ENCODE measurements around the gene TCL1A. TPM values are rescaled to one million over a fixed set of nuclear protein-coding genes. Genes with fewer than 3 reads are reported as not detected.

Gene TCL1A
- total RNA-seq, 1 experiment from 2014 or later = 0.30 TPM

GRCh38 chr14:95681153-95681552 is 32.8 kb downstream of the TCL1A start (continued):
- TF ChIP-seq REST (IDR thresholded peaks at IDR 0.05; ENCODE audit: low read depth) = no peak

GRCh38 chr14:95679998-95680735 is 33.8 kb downstream of the TCL1A start:
- peak; percentile 50 for ATAC-seq
- Histone ChIP-seq H3K27ac (ENCODE audit: low read depth, low read length) (no peak overlapping the region), H3K79me2 (ENCODE audit: insufficient read depth, low read length) (no peaks in the 10 kb centered on the region), H3K9me3 (ENCODE audit: control insufficient read depth in 1 of 2, insufficient read depth in 1 of 2, low read depth in 1 of 2, low read length in 2 of 2) (no peaks in the 10 kb centered on the region), H3K4me1 (ENCODE audit: control insufficient read depth in 1 of 2, insufficient read depth in 2 of 2, low read length in 2 of 2) (no peaks in the 10 kb centered on the region), H3K9me2 (ENCODE audit: insufficient read depth) (no peaks in the 10 kb centered on the region), H3K4me3 (replicated peaks in 1 of 2; ENCODE audit: low read depth in 1 of 2, low read length in 2 of 2) (no peak overlapping the region), H3K9ac (ENCODE audit: low read length) (no peak overlapping the region), H3K36me3 (ENCODE audit: control insufficient read depth in 1 of 2, insufficient read depth in 2 of 2, low read length in 2 of 2) (no peaks in the 10 kb centered on the region), H3K4me2 (ENCODE audit: low read length) (no peak overlapping the region), H3K27me3 (ENCODE audit: insufficient read depth, low read length) (peaks cover 28% of the 10 kb centered on the region), H2AFZ (ENCODE audit: low read depth, low read length, poor library complexity, severe bottlenecking) (no peak overlapping the region), H4K20me1 (ENCODE audit: insufficient read depth) (no peaks in the 10 kb centered on the region)
- CTCF ChIA-PET = interaction anchor here (0.7 to 1.3 kb wide), 5 partner anchors 8 to 119 kb away, joined by 3 to 4 read pairs (median 3); no protein-coding TSS in a partner anchor
- intact Hi-C loops (cut with micrococcal nuclease) = loop anchor here (5.0 kb wide), 2 partner anchors 92 to 238 kb away; no protein-coding TSS in a partner anchor
- peak; percentile 13 for DNase-seq (ENCODE audit: low read depth, low spot score)
- RAD21 ChIA-PET (ENCODE audit: low non-redundant PET in 1 of 2, low total read pairs in 2 of 2, uncharacterized antibody in 2 of 2, unreplicated experiment in 2 of 2) = no interaction called here
- TF ChIP-seq CTCF (IDR thresholded peaks at IDR 0.05 in 2 of 3, conservative IDR thresholded peaks at IDR 0.05 in 1 of 3; ENCODE audit: borderline replicate concordance in 1 of 3, insufficient read depth in 1 of 3, low read depth in 2 of 3, low read length in 2 of 3) (peak; percentile 34 to 52 (median 50); a peak in 4 of 6 replicates), RAD21 (IDR thresholded peaks at IDR 0.05; ENCODE audit: low read depth) (peak; percentile 10; the same call in 1 of the 2 replicates), SRF (IDR thresholded peaks at IDR 0.05; ENCODE audit: low read depth) (no peak), TCF7L2 (IDR thresholded peaks at IDR 0.05; ENCODE audit: borderline replicate concordance, extremely low read depth, insufficient read depth, insufficient read length) (peak; percentile 54)
- no TSS peak for BruUV-seq (replicated peaks)
- POLR2A ChIA-PET = no interaction called here

All from HCT116 (cell line).